HG02763 (cell line): ENCODE results near the gene CLDN3.

Experiments used
- ATAC-seq: cut with Tn5 transposase; IDR thresholded peaks from one replicate; pipeline ENCODE4 v1.9.1; 2021; ENCODE audit warnings: mild to moderate bottlenecking, moderate library complexity; ENCODE audit not compliant: unreplicated experiment

Gene CLDN3

GRCh38 chr7:73773700-73774517, 3.8 kb upstream of the CLDN3 start:
- no peak for ATAC-seq

DNA sequence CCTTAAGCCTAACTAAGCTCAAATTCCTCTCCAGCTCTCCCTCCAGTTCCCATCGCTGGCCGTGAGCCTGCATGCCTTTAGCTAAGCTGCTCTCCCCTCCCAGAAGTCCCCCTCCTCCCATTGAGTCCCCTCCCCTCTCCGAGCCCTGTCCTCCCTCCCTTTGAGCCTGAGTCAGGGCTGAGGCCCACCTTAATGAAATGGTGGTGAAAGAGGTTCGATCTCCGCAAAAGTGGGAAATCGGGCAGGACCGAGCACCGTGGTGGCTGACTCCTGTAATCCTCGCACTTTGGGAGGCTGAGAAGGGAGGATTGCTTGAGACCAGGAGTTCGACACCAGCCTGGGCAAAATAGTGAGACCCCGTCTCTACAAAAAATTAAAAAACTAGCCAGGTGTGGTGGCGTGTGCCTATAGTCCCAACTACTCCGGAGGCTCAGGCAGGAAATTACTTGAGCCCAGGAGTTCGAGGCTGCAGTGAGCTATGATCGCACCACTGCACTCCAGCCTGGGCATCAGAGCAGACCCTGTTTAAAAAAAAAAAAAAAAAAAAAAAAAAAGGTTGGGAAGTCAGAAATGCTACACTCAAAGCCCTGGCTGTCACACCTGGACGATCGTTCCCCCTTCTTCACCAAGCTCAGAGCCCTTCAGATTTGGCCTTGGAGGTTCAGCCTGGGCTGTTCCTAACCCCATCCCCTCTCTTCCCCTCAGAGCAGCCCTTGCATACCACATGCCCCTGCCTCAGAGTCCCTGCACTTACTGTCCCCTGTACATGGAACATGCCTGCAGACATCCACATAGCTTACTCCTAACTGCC, 995 bp upstream of the CLDN3 start:
- no peak for ATAC-seq

GRCh38 chr7:73769481-73770001, 529 bp downstream of the CLDN3 start:
- ATAC-seq = no peak

GRCh38 chr7:73768641-73769480, 1.2 kb downstream of the CLDN3 start:
- ATAC-seq = no peak

- no peak for ATAC-seq
Observed at GRCh38 chr7:73766556-73767229, 3.4 kb downstream of the CLDN3 start.

DNA sequence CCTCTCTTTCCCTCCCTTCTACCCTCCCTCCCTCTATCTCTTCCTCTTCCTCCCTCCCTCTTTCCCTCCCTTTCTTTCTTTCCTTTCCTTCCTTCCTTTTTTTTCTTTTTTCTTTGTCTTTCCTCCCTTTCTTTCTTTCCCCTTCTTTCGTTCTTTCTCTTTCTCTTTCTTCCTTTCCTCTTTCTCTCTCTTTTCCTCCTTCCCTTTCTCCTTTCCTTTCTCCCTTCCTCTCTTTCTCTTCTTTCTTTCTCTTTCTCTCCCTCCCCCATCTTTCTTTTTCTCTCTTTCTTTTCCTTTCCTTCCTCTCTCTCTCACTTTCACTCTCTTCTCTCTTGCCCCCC, 7.4 kb downstream of the CLDN3 start:
- ATAC-seq = no peak

DNA sequence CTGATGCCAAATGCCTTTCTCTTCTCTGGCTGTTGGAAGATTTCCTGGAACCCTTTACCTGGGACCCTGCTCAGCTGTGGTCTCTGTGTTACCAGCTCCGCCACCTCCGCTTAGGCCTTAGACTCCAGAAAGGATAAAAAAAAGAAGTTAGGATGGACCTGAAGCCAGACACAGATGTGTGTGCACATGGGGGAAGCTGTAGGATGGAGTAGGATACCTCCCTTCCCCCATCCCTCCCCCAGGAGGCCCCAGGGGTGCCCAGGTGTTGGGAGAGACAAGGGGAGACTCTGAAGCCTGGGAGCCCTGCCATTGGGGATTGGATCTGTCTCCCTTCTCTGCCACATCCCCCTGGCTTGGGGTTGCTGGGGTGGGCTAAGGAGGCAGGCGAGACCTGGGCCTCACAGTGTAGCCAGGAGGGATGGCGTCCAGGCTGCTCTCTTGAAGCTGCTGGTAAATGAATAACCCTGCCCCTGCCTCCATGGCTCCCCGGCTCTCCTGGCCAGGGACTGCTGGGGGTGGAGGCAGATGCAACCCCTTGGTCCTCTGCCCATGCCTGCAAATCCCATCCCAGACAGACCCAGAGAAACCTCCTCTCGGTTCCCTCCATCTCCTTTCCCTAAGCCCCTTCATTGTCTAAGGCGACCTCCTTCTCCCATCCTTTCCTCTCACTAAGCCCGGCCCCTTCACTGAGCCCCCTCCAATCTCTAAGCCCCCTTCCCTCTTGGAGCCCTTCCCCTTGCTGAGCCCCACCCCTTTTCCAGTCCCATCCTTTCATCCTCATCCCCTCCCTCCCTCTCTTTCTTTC, 8.0 kb downstream of the CLDN3 start:
- no peak for ATAC-seq

DNA sequence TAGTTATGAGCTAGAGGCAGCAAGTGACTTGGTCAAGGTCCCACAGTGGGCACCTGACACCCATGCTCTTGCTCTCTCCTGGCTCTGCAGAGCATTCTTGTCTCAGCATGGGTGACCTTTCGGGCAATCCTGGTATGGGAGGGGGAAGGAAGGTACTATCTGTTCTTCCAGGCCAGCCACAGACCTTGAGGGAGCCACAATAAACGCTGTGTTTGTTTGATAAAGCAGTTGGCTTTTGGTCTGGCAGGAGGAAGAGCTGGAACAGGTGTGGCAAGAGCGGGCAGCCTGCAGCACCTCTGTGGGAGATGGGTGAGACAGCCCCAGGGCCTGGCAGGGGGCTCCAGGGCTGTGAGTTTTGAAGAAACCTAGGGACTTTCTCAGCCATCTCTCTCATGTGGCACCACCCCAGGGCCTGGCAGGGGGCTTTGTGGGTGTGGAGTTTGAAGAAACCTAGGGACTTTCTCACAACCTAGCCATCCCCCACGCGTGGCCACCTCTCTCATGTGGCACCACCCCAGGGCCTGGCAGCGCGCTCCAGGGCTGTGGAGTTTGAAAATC, 11.4 kb downstream of the CLDN3 start:
- no peak for ATAC-seq

DNA sequence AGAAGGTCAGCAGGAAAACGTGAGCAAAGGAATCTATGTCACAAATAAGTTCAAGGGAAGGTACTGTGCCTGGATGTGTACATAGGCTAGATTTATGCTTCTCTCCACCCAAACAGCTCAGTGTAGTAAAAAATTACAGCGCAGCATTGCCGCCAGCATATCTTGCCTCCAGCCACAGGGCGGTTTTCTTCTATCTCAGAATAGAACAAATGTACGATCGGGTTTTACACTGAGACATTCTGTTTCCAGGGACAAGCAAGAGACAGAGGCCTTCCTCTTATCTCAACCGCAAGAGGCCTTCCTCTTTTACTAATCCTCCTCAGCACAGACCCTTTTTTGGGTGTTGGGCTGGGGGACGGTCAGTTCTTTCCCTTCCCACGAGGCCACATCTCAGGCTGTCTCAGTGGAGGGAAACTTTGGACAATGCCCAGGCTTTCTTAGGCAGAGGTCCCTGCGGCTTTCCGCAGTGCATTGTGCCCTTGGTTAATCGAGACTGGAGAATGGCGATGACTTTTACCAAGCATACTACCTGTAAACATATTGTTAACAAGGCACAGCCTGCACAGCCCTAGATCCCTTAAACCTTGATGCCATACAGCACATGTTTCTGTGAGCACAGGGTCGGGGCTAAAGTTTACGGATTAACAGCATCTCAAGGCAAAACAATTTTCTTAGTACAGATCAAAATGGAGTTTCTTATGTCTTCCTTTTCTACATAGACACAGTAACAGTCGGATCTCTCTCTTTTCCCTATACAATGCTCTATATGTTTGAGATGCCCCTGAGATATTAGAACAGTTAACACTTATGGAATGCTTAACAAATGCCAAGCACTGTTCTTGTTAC, 19.9 kb downstream of the CLDN3 start:
- ATAC-seq = no peak

GRCh38 chr7:73746378-73746777, 23.7 kb downstream of the CLDN3 start:
- ATAC-seq = no peak

GRCh38 chr7:73742753-73743641, 27.1 kb downstream of the CLDN3 start:
- ATAC-seq = no peak

GRCh38 chr7:73742338-73742752, 27.7 kb downstream of the CLDN3 start:
- ATAC-seq = no peak

DNA sequence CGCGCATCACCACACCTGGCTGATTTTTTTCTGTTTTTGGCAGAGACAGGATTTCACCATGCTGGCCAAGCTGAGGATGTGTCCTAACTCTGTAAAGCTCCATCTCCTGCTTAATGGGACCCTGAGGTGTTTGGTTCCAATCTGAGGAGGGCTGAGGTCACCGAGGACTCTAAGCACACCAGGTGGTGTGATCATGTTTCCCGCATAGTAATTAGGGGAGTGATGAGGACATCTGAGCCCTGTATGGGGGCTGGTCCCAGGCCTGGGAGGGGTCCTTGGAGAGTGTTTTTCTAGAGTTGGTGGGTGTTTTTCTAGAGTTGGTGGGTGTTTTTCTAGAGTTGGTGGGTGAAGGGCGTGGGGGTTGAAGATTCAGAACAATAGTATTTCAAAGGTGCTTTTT, 28.5 kb downstream of the CLDN3 start:
- no peak for ATAC-seq

DNA sequence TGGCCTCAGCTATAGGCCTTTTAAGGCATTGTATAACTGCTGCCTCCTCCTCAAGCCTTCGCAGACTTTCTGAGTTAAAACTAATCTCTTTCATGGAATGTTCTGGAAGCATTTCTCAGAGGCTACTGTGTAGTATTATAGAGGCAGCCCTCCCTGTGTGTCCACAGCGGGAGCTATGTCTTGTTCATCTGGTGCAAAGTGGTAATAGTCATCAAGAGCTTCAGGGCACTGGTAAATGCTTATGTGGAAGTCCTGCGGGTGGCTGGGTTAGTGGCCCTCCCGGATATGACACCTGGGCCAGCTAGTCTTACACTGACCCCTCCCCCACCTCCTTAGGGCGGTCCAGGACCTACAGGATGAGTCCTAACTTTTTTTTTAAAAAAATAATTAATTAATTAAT, 29.3 kb downstream of the CLDN3 start:
- ATAC-seq = no peak

- no peak for ATAC-seq
Observed at GRCh38 chr7:73740212-73740611, 29.9 kb downstream of the CLDN3 start.

DNA sequence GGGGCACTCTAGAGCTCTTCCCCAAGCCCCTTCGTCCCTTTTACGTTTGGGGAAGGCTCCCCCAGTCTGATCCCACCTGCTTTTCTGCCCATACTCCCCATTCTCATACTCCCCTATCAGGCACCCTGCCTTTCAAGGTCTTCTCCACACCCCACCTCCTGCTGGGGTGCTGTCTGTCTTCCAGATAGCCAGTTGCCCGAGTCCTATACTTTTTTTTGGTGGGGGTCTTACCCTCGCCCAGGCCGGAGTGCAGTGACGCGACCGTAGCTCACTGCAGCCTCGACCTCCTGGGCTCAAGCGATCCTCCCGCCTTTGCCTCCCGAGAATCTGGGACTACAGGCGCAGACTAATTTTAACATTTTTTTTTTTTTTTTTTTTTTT, 30.7 kb downstream of the CLDN3 start:
- no peak for ATAC-seq

- peak; percentile 89 for ATAC-seq
Observed at GRCh38 chr7:73738612-73739386, 31.3 kb downstream of the CLDN3 start, which contains the start of gene ABHD11. TSS of gene ABHD11 (minus strand) at chr7:73738802. CDS start at chr7:73738770, 32 bp downstream.
